IMR-90 (cell line): ENCODE measurements around the gene SCN11A. TPM values are rescaled to one million over a fixed set of nuclear protein-coding genes. Genes with fewer than 3 reads are reported as not detected.

ENCODE experiments used
- ATAC-seq: fragments of 200-7000 bp; cut with Tn5 transposase; 2 replicates; pipeline ENCODE4 v1.9.1; 2020; ENCODE audit warnings: low read depth, mild to moderate bottlenecking, moderate library complexity
- BruUV-seq: library from RNA; stranded (reverse); fragments of 400-500 nt; replicated peaks from 2 replicates; lab custom pipeline; 2021; lab: Mats Ljungman, UMichigan
- CTCF ChIA-PET: fragments of 300-600 bp; formaldehyde crosslinking; extraction: SDS; loops from one replicate; lab custom pipeline; 2021; ENCODE audit warnings: antibody characterized with exemption; lab: Yijun Ruan, JAX
- POLR2A ChIA-PET: fragments of 300-600 bp; sonication (Branson Sonifier 250); formaldehyde crosslinking; loops from one replicate; lab custom pipeline; 2022; ENCODE audit warnings: antibody characterized with exemption; ENCODE audit not compliant: unreplicated experiment; lab: Charles Lee
- DNase-seq: peaks from one replicate; pipeline ENCODE4 v3.0.0; 2013
- H2AFZ ChIP-seq: replicated peaks from 2 replicates; pipeline ENCODE3; 2013; ENCODE audit warnings: low read length, mild to moderate bottlenecking; ENCODE audit not compliant: poor library complexity
- H2AK5ac ChIP-seq: 2 replicates; pipeline ENCODE4 v1.6.1; 2013; ENCODE audit warnings: low read depth, low read length, inconsistent platforms
- H2AK9ac ChIP-seq: replicated peaks from 2 replicates; pipeline ENCODE3; 2013; ENCODE audit warnings: mild to moderate bottlenecking, low read depth, low read length, moderate library complexity; ENCODE audit not compliant: poor library complexity
- H2BK120ac ChIP-seq: 2 replicates; pipeline ENCODE4 v1.6.1; 2013; ENCODE audit warnings: low read depth, low read length, inconsistent platforms
- H2BK15ac ChIP-seq: 3 replicates; pipeline ENCODE4 v1.6.1; 2013; ENCODE audit warnings: low read depth, low read length, inconsistent platforms
- H2BK20ac ChIP-seq: 2 replicates; pipeline ENCODE4 v1.6.1; 2013; ENCODE audit warnings: low read depth, mild to moderate bottlenecking, inconsistent platforms, low read length, moderate library complexity
- H2BK5ac ChIP-seq: 2 replicates; pipeline ENCODE4 v1.6.1; 2013; ENCODE audit warnings: mild to moderate bottlenecking, low read depth, low read length, inconsistent platforms; ENCODE audit not compliant: poor library complexity, severe bottlenecking
- H3K14ac ChIP-seq: replicated peaks from 2 replicates; pipeline ENCODE4 v1.6.1; 2013; ENCODE audit warnings: low read depth, low read length, inconsistent platforms
- H3K18ac ChIP-seq: 2 replicates; pipeline ENCODE4 v1.6.1; 2013; ENCODE audit warnings: low read depth, low read length, control low read depth
- H3K23ac ChIP-seq: 2 replicates; pipeline ENCODE4 v1.6.1; 2013; ENCODE audit warnings: low read depth, low read length, inconsistent platforms
- H3K27ac ChIP-seq: 2 replicates; pipeline ENCODE4 v1.5.1; 2013; ENCODE audit warnings: mild to moderate bottlenecking, control low read depth, low read length; ENCODE audit not compliant: insufficient read depth
- H3K27me3 ChIP-seq: 2 replicates; pipeline ENCODE4 v1.6.1; 2013; ENCODE audit warnings: low read length; ENCODE audit not compliant: control insufficient read depth, insufficient read depth
- H3K36me3 ChIP-seq: 2 replicates; pipeline ENCODE4 v1.6.1; 2013; ENCODE audit warnings: low read length, mixed read lengths; ENCODE audit not compliant: control insufficient read depth, insufficient read depth
- H3K4ac ChIP-seq: 2 replicates; pipeline ENCODE4 v1.6.1; 2013; ENCODE audit warnings: low read depth, low read length, inconsistent platforms
- H3K4me1 ChIP-seq: 2 replicates; pipeline ENCODE4 v1.6.1; 2013; ENCODE audit warnings: low read length, mixed read lengths; ENCODE audit not compliant: control insufficient read depth, insufficient read depth
- H3K4me2 ChIP-seq: 2 replicates; pipeline ENCODE4 v1.6.1; 2013; ENCODE audit warnings: low read depth, mild to moderate bottlenecking, control low read depth, low read length, moderate library complexity
- H3K4me3 ChIP-seq: 2 replicates; pipeline ENCODE4 v1.5.1; 2013; ENCODE audit warnings: low read depth, mild to moderate bottlenecking, control low read depth, low read length, moderate library complexity; ENCODE audit not compliant: insufficient read depth
- H3K56ac ChIP-seq: 2 replicates; pipeline ENCODE4 v1.6.1; 2013; ENCODE audit warnings: low read length, inconsistent platforms; ENCODE audit not compliant: insufficient read depth; ENCODE audit errors: extremely low read depth
- H3K79me1 ChIP-seq, 2 experiments: 2 replicates each; pipeline ENCODE4 v1.6.1; 2013; ENCODE audit warnings: low read length in 2 of 2, inconsistent platforms in 1 of 2, low read depth in 1 of 2
- H3K9ac ChIP-seq: 2 replicates; pipeline ENCODE4 v1.6.1; 2013; ENCODE audit warnings: low read depth, low read length, control low read depth
- H3K9me1 ChIP-seq: 2 replicates; pipeline ENCODE4 v1.6.1; 2013; ENCODE audit warnings: low read length, inconsistent platforms; ENCODE audit not compliant: insufficient read depth
- H3K9me3 ChIP-seq: 2 replicates; pipeline ENCODE4 v1.6.1; 2013; ENCODE audit warnings: low read length; ENCODE audit not compliant: control insufficient read depth, insufficient read depth
- H4K20me1 ChIP-seq: 2 replicates; pipeline ENCODE4 v1.6.1; 2013; ENCODE audit warnings: low read length, inconsistent platforms; ENCODE audit not compliant: insufficient read depth
- H4K5ac ChIP-seq: 2 replicates; pipeline ENCODE4 v1.6.1; 2013; ENCODE audit warnings: mild to moderate bottlenecking, low read depth, low read length, control low read depth
- H4K8ac ChIP-seq, 2 experiments: 2 replicates each; pipeline ENCODE4 v1.6.1; 2013; ENCODE audit warnings: low read depth in 2 of 2, low read length in 2 of 2, control low read depth in 1 of 2, inconsistent platforms in 1 of 2
- H4K91ac ChIP-seq: 2 replicates; pipeline ENCODE4 v1.6.1; 2013; ENCODE audit warnings: low read depth, low read length, inconsistent platforms; ENCODE audit not compliant: insufficient read depth
- FOS ChIP-seq: fragments of 150-350 bp; IDR thresholded peaks from 2 replicates; pipeline ENCODE4 v1.6.1; 2016; ENCODE audit warnings: low read depth, low read length
- MAFK ChIP-seq: IDR thresholded peaks from 2 replicates; pipeline ENCODE4 v1.6.1; 2012; ENCODE audit warnings: low read depth, low read length, improper control_type of control experiment
- MAZ ChIP-seq: IDR thresholded peaks from 2 replicates; pipeline ENCODE4 v1.6.1; 2012; ENCODE audit warnings: low read depth, mild to moderate bottlenecking, low read length, improper control_type of control experiment, moderate library complexity, borderline replicate concordance
- POLR2A ChIP-seq: IDR thresholded peaks from 2 replicates; pipeline ENCODE4 v1.6.1; 2012; ENCODE audit warnings: mild to moderate bottlenecking, low read depth, low read length
- whole genome bisulfite sequencing, 2 experiments: methylation state at CpG; one replicate each; pipeline versions ENCODE4 v1.1.5 to v1.1.7; 2013; ENCODE audit warnings: missing lambda C conversion rate in 2 of 2; ENCODE audit not compliant: insufficient read length in 1 of 2; ENCODE audit errors: extremely low coverage in 2 of 2; 5-methylcytosine and 5-hydroxymethylcytosine counted together
- dilution Hi-C: fragments of 300-500 bp; cut with HindIII; formaldehyde crosslinking; loops from one replicate; pipeline ENCODE4 v1.14.3; 2018; ENCODE audit warnings: low sequenced_read_pairs; ENCODE audit not compliant: unreplicated experiment
- in situ Hi-C: fragments of 300-500 bp; cut with MboI; formaldehyde crosslinking; loops from 3 replicates; pipeline ENCODE4 v1.14.3; 2019; ENCODE audit warnings: low sequenced_read_pairs, inconsistent platforms, mixed read lengths
- intact Hi-C: fragments of 100-400 bp; cut with micrococcal nuclease; formaldehyde crosslinking; loops from 2 replicates; pipeline ENCODE4 v1.10.0; 2022
- polyA plus RNA-seq, 3 experiments: library from polyadenylated mRNA; depleted of rRNA; stranded (reverse); fragments of >200 nt; gene quantifications; 2 replicates each; pipeline ENCODE4 v1.2.3, GENCODE V29; 2012; ENCODE audit warnings: low replicate concordance in 1 of 3
- total RNA-seq: library from RNA; depleted of rRNA; stranded (reverse); fragments of >200 nt; gene quantifications from 2 replicates; pipeline ENCODE4 v1.2.3, GENCODE V29; 2012

SCN11A gene
- total and polyA plus RNA-seq, 2 of the 4 experiments (the other 2 are of a cell fraction) = under 0.01 to 0.02 TPM

- ChIA-PET POLR2A (no interaction called here), CTCF (no interaction called here)
- Histone ChIP-seq H2AK5ac (no peak overlapping the region), H4K8ac (no peak overlapping the region), H3K4me2 (no peak overlapping the region), H3K36me3 (peaks cover 44% of the 10 kb centered on the region), H2BK120ac (no peak overlapping the region), H2BK15ac (no peak overlapping the region), H3K23ac (no peak overlapping the region), H3K4ac (no peak overlapping the region), H3K79me1 (peaks cover 17 to 54% of the 10 kb centered on the region in 2 experiments), H3K9me3 (no peaks in the 10 kb centered on the region), H3K18ac (no peak overlapping the region), H3K9me1 (peaks cover 4% of the 10 kb centered on the region), H4K20me1 (peaks cover 55% of the 10 kb centered on the region), H3K56ac (no peak overlapping the region), H3K14ac (no peak overlapping the region), H2AK9ac (no peak overlapping the region), H4K91ac (no peak overlapping the region), H2AFZ (no peak overlapping the region), H3K27ac (no peak overlapping the region), H4K5ac (no peak overlapping the region), H3K4me3 (no peak overlapping the region), H3K9ac (no peak overlapping the region), H3K27me3 (no peaks in the 10 kb centered on the region), H3K4me1 (no peaks in the 10 kb centered on the region), H2BK5ac (no peak overlapping the region), H2BK20ac (no peak overlapping the region)
- dilution Hi-C loops (no loop called here), intact Hi-C loops (no loop called here), in situ Hi-C loops (no loop called here)
- ATAC-seq (no peak), DNase-seq (no peak)
- 83% methylated on average over 1 of the region's 9 CpGs; no CpG with 5 or more reads in 1 of the 2 experiments for WGBS, 2 experiments
- TF ChIP-seq FOS (no peak), MAZ (no peak), POLR2A (no peak), MAFK (no peak)
- BruUV-seq = no TSS peak
These were observed 48.7 kb upstream of the SCN11A start for GRCh38 chr3:39100500-39100886.
